Testis (tissue), 2 donors: ENCODE results near the gene SFXN4.
"Not testable (repeated sequence)": the region's sequence is repeated elsewhere in the genome, so short reads cannot be mapped to it uniquely, and the experiment has no call there.

ENCODE experiments used
- CTCF ChIP-seq, 3 experiments: fragments of 450-650 bp in 2 of 3; fragments of 200-600 bp in 1 of 3; sonication (generic) in 1 of 3; IDR thresholded peaks; one replicate each; pipeline ENCODE4 v1.5.1; 2016 to 2019; ENCODE audit warnings: antibody characterized with exemption in 3 of 3, mild to moderate bottlenecking in 2 of 3, moderate library complexity in 1 of 3
- POLR2A ChIP-seq: fragments of 450-650 bp; IDR thresholded peaks from one replicate; pipeline ENCODE4 v1.6.1; 2017; ENCODE audit warnings: antibody characterized with exemption, mild to moderate bottlenecking, moderate library complexity

GRCh38 chr10:119096641-119097415 is 68.7 kb downstream of the SFXN4 start:
- TF ChIP-seq CTCF (IDR thresholded peaks at IDR 0.05); POLR2A: not testable (repeated sequence)
